DND-41 (cell line): ENCODE results near the gene KIAA1549.

ENCODE experiments used
- ATAC-seq: fragments of 200-7000 bp; cut with Tn5 transposase; 3 replicates; pipeline ENCODE4 v1.9.1; 2021; ENCODE audit warnings: low read depth; ENCODE audit not compliant: insufficient read depth
- DNase-seq: peaks from one replicate; pipeline ENCODE4 v3.0.0-alpha.2; 2020
- H2AFZ ChIP-seq: 2 replicates; pipeline ENCODE4 v1.6.0; 2012; ENCODE audit warnings: low read depth, low read length
- H3K27ac ChIP-seq: 2 replicates; pipeline ENCODE4 v1.5.1; 2012; ENCODE audit warnings: low read length, inconsistent platforms
- H3K27me3 ChIP-seq: fragments of 200-600 bp; sonication (generic); 2 replicates; pipeline ENCODE4 v1.6.0; 2012; ENCODE audit warnings: low read length, mild to moderate bottlenecking, inconsistent platforms; ENCODE audit not compliant: insufficient read depth, poor library complexity
- H3K36me3 ChIP-seq: 2 replicates; pipeline ENCODE4 v1.5.1; 2012; ENCODE audit warnings: low read length, inconsistent platforms; ENCODE audit not compliant: insufficient read depth
- H3K4me1 ChIP-seq: 2 replicates; pipeline ENCODE4 v1.5.1; 2012; ENCODE audit warnings: mild to moderate bottlenecking, low read length; ENCODE audit not compliant: insufficient read depth
- H3K4me2 ChIP-seq: 2 replicates; pipeline ENCODE4 v1.6.0; 2012; ENCODE audit warnings: mild to moderate bottlenecking, moderate library complexity, low read length, inconsistent platforms; ENCODE audit not compliant: insufficient read depth
- H3K4me3 ChIP-seq, 2 experiments: fragments of 200-600 bp in 1 of 2; shearing (Covaris generic) in 1 of 2; 2 replicates each; pipeline ENCODE4 v1.5.1; 2012 to 2016; ENCODE audit warnings: inconsistent platforms in 2 of 2, low read length in 2 of 2, mild to moderate bottlenecking in 2 of 2, low read depth in 1 of 2, moderate library complexity in 1 of 2
- H3K79me2 ChIP-seq: 2 replicates; pipeline ENCODE4 v1.6.0; 2012; ENCODE audit warnings: low read length, inconsistent platforms; ENCODE audit not compliant: insufficient read depth
- H3K9ac ChIP-seq: 2 replicates; pipeline ENCODE4 v1.6.0; 2012; ENCODE audit warnings: low read depth, mild to moderate bottlenecking, inconsistent platforms, low read length, moderate library complexity
- H3K9me3 ChIP-seq: 2 replicates; pipeline ENCODE4 v1.5.1; 2012; ENCODE audit warnings: low read length, moderate library complexity, mild to moderate bottlenecking, inconsistent platforms; ENCODE audit not compliant: insufficient read depth, severe bottlenecking
- H4K20me1 ChIP-seq: 2 replicates; pipeline ENCODE4 v1.6.0; 2012; ENCODE audit warnings: low read length; ENCODE audit not compliant: insufficient read depth
- CTCF ChIP-seq: IDR thresholded peaks from 2 replicates; pipeline ENCODE4 v1.5.1; 2012; ENCODE audit warnings: borderline replicate concordance, low read length, moderate library complexity, mild to moderate bottlenecking; ENCODE audit not compliant: poor library complexity, severe bottlenecking; ENCODE audit errors: extremely low read depth
- EZH2 ChIP-seq: IDR thresholded peaks from 3 replicates; pipeline ENCODE4 v1.6.1; 2012; ENCODE audit warnings: borderline replicate concordance, low read depth, mild to moderate bottlenecking, moderate library complexity, low read length, inconsistent platforms; ENCODE audit not compliant: severe bottlenecking

The KIAA1549 gene

GRCh38 chr7:138843632-138844580 is 137.3 kb downstream of the KIAA1549 start:
- DNase-seq (no peak), ATAC-seq (no peak; the same call in 2 of the 3 replicates)
- H3K27me3 ChIP-seq: no peaks in the 10 kb centered on the region

GRCh38 chr7:138842111-138842510 is 139.1 kb downstream of the KIAA1549 start:
- H3K4me3 ChIP-seq: no peak overlapping the region
- H3K4me2 ChIP-seq: no peak overlapping the region
- H3K4me1 ChIP-seq: no peaks in the 10 kb centered on the region
- no peaks in the 10 kb centered on the region for H3K9me3 ChIP-seq
- no peak for TF ChIP-seq CTCF
- no peak for TF ChIP-seq EZH2
- no peaks in the 10 kb centered on the region for H3K79me2 ChIP-seq
- ATAC-seq (no peak), DNase-seq (no peak)
- no peaks in the 10 kb centered on the region for H4K20me1 ChIP-seq
- H3K9ac ChIP-seq: no peak overlapping the region
- no peak overlapping the region for H2AFZ ChIP-seq
- H3K36me3 ChIP-seq: no peaks in the 10 kb centered on the region; the same call in 1 of the 2 replicates
- no peak overlapping the region for H3K27ac ChIP-seq
- H3K27me3 ChIP-seq: no peaks in the 10 kb centered on the region

More at GRCh38 chr7:138843632-138844580, 137.3 kb downstream of the KIAA1549 start:
- no peaks in the 10 kb centered on the region for H4K20me1 ChIP-seq
- H3K79me2 ChIP-seq: no peaks in the 10 kb centered on the region
- no peak overlapping the region for H3K27ac ChIP-seq
- H3K4me3 ChIP-seq: no peak overlapping the region
- H3K36me3 ChIP-seq: no peaks in the 10 kb centered on the region; the same call in 1 of the 2 replicates
- H3K9me3 ChIP-seq: no peaks in the 10 kb centered on the region
- H3K4me2 ChIP-seq: no peak overlapping the region
- TF ChIP-seq EZH2 (no peak), CTCF (no peak)
- no peak overlapping the region for H3K9ac ChIP-seq
- no peaks in the 10 kb centered on the region for H3K4me1 ChIP-seq
- no peak overlapping the region for H2AFZ ChIP-seq

GRCh38 chr7:138838166-138838565 is 143.0 kb downstream of the KIAA1549 start:
- Histone ChIP-seq H3K4me1 (no peaks in the 10 kb centered on the region), H3K27me3 (no peaks in the 10 kb centered on the region), H4K20me1 (no peaks in the 10 kb centered on the region), H3K79me2 (no peaks in the 10 kb centered on the region), H3K4me3 (no peak overlapping the region), H3K9me3 (no peaks in the 10 kb centered on the region), H3K9ac (no peak overlapping the region), H3K36me3 (no peaks in the 10 kb centered on the region; the same call in 1 of the 2 replicates), H3K27ac (no peak overlapping the region), H3K4me2 (no peak overlapping the region), H2AFZ (no peak overlapping the region)
- DNase-seq (no peak), ATAC-seq (peak; percentile 29; the same call in 2 of the 3 replicates)
- TF ChIP-seq CTCF: no peak
- no peak for TF ChIP-seq EZH2
